SK-MEL-5 (cell line): ENCODE measurements around the gene SYNE1. TPM values are rescaled to one million over a fixed set of nuclear protein-coding genes. Genes with fewer than 3 reads are reported as not detected.
"Not testable (repeated sequence)": the region's sequence is repeated elsewhere in the genome, so short reads cannot be mapped to it uniquely, and the experiment has no call there.

Experiments used
- DNase-seq: peaks from one replicate; pipeline ENCODE4 v3.0.0-alpha.2; 2016; ENCODE audit warnings: low read depth, low spot score
- in situ Hi-C: cut with HindIII; loops from 2 replicates; pipeline ENCODE4 v1.10.0; 2016; ENCODE audit warnings: low sequenced_read_pairs, high pct_unique_total_duplicates, low pct_unique_long_range_greater_than_20kb
- total RNA-seq: library from RNA; depleted of rRNA; stranded (reverse); fragments of >200 nt; shearing (Covaris generic); gene quantifications from 2 replicates; pipeline ENCODE4 v1.2.3, GENCODE V29; 2014

Gene SYNE1
- total RNA-seq, 1 experiment from 2014 or later, result 25.5 TPM

DNA sequence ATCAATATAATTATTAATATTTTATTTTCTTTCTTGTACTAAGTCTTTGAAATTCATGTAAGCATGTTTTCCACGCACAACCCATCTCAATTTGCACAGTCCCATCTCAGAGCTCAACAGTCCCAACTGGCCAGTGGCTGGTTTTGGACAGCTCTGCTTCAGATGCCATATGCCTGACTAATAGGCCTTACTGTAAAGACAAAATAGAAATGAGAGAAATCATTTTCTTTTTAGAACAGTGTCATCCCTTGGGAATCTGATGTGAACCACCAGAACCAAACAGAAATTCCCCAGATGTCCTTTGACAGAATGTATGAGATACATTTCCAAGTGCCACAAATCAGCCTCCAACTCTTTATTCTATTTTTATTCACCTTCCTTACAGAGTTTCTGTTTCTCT is 490.8 kb downstream of the SYNE1 start:
- DNase-seq, result no peak
- in situ Hi-C loops, result no loop called here

DNA sequence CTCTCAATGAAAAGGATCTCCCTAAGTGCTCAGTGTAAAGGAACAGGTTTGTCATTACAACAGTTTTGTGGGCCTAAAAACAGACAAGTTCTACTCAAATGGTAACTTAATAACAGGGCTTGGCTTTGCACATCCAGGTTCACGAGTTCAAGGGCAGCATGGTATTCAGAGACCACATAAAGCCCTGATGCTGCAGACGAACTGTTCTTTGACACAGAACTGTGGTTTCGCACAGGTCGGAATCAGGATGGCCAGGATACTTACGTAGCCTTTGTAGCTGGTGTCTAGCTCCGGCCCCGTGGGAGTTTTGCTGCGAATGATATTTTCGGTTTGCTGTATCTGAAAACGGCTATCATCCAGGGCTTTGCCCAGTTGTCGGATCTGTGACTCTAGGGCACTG is 493.8 kb downstream of the SYNE1 start:
- DNase-seq, result no peak
- in situ Hi-C loops, result no loop called here

DNA sequence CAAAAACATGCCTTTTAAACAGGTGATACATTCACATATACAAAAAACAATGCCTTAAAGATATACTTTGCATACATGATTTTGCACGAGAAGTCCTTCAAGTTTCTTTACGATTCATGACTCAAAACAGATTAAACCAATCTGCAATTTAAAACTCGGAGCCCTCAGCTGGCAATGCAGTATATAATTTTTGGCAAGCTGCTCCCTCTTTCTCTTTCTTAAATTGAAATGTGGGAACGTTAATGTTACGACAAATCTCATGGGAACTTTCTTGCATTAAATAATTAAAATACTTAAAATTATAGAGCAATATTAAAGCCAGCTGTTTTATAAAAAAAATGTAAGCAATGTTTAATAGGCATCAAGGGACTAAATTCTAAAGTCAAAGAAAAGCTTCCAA is 495.1 kb downstream of the SYNE1 start:
- in situ Hi-C loops, result no loop called here
- DNase-seq, result no peak

DNA sequence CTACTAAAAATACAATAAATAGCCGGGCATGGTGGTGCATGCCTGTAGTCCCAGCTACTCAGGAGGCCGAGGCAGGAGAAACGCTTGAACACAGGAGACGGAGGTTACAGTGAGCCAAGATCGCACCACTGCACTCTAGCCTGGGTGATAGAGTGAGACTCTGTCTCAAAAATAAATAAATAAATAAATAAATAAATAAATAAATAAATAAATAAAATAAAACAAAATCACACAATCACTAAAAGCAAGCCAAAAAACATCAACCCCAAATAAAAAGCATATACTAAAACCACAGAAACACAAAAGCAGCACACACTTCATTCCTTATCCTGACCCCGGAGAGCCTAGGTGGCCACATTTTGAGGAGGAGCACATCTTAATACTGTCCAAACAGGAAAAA is 498.8 kb downstream of the SYNE1 start:
- in situ Hi-C loops, DNase-seq: not testable (repeated sequence)

DNA sequence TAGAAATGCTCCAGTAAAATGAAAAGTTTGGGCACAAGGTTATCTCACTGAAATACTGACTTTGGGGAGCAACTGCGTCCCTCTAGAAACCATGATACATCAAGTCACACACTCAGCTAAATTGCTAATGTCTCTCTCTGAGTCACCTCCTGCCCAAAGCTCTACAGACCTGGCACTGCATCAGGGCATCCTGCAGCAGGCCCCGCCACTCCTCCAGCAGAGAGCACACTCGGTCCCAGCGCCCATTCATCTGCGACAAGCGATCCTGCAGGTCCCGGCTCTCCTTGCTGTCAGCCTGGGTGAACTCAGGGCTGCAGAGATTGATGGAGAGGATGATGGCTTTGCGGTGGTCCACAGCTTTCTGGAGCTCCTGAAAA is 500.7 kb downstream of the SYNE1 start:
- no peak for DNase-seq
- in situ Hi-C loops, result no loop called here

DNA sequence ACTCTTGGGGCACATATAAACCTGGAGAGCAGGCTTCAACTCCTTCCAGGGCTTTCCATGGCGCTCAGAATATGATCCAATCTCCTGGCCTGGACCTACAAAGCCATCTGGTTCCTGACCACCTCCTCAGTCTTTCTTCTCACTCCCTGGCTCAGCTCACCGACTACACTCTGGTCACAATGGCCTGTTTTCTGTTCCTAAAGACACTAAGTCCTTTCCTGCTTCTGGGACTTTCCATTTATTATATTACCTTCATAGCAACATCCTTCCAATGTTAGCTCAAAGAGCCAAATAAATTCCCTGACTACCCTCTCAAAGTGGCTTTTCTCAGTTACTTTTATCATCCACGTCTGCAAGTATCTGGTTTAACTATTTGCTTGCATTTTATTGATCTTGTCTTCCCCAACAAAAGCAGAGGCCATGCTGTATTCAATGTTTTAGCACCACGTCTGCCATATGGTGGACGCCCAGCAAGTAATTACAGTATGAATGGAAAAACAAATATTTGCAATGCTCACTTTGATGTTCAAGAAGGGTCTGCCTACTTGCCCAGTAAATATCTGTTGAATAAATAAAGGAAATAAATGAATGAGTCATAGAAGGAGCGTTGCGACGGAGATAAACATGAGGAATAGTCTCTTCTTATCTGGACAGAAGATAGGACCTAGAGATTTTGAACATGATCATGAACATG is 501.3 kb downstream of the SYNE1 start:
- no peak for DNase-seq
- in situ Hi-C loops, result no loop called here

DNA sequence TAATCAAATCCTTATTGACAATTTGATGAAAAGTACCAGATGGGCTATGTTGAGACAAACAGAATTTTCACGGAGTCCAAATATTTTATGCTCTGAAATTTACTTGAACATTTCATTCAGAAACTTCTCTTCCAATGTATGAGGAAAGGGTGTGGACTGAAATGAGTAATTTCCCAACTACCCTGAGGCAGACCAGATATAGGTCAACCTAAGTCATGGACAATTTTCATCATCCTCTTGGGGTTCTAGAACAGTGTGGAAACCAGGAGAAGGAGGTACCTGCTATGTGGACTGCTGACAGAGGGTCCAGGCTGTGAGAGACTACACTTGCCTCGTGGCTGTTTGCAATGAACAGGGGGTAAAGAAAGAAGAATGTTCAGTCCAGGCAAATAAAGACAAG is 506.7 kb downstream of the SYNE1 start:
- DNase-seq, result no peak
- in situ Hi-C loops, result no loop called here

DNA sequence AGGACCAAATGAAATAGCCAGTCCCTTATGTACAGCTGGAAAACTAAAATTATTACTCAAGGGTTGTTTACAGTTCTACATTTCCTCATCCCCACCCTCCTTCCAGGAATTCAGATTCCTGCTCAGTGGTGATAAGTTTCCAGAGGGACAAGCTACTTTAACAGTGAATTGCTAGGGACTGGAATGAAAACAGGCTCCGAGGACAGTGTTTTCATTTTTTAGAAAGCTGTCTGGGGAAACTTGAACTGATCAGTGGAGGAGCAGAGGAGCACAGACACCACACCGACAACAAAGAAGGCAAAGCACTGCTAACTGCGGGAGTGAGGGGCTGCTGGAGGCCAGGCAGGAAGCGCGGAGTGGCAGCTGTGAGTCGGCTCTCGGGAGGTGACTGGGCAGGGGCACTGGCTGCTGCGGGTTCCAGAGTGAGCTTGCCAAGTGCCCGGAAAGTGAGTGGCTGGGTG is 507.4 kb downstream of the SYNE1 start:
- in situ Hi-C loops, result no loop called here
- DNase-seq, result no peak

DNA sequence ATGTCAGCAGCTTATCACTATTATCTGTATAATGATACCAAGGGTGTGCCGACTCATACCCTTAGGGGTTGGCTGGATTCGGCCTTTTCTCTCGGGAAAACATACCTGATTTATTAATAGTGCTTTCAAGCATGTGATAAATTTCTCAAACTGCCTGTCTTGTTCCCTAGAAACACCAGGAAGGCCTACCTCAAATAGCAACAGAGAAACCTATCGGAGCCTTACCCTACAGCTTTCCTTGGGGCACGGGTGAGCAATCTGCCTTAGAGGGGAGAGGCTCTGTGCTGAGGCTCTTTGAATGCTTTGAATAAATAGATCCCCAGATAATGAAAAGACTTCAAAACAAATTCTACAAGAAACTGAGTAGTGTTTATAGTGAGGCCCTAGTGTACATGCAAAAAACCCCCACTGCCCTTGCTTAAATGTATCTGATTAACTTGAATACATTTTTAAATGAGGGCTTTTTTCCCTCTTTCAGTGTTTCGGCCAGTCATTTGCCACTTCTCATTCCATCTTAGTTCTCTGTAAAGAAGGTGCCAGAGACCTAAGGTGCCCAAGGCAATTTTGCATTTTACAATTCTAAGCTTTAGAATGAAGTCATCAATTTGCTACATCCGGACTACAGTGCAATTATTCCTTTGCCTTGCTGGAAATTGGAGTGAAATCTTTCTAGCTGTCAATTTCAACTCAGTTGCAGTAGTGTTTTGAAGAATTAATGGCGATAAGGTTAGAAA is 509.6 kb downstream of the SYNE1 start:
- DNase-seq, result no peak

DNA sequence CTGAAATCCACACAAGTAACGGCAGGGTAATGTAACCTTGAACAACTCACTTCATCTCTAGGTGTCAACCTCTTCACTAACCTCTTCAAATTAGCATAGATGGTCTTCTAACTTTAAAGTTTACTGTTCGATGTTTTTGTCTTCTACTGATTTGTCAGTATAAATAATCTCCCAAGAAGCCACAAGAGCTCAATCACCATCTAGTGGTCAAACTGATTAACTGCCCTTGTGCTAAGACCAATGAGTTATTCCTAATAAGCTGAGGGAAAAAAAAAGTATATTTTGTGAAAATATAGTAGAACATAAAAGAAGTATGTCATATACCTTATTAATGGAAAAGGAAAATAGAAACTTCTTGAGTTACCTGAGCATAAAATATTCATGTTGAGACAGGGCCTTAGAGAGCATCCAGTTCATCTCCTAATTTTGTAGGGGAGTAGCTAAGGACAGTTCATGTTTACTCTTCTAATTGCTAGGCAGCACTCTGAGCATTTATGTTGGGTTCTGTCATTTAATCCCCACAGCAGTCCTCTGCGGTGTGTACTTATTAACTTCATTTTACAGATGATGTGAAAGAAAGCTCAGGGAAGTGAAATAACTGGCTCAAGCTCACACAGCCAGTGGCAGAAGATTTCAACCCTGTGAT is 512.6 kb downstream of the SYNE1 start:
- in situ Hi-C loops, result no loop called here
- DNase-seq, result peak; percentile 71

More for the DNA sequence above, 509.6 kb downstream of the SYNE1 start:
- in situ Hi-C loops, result no loop called here

DNA sequence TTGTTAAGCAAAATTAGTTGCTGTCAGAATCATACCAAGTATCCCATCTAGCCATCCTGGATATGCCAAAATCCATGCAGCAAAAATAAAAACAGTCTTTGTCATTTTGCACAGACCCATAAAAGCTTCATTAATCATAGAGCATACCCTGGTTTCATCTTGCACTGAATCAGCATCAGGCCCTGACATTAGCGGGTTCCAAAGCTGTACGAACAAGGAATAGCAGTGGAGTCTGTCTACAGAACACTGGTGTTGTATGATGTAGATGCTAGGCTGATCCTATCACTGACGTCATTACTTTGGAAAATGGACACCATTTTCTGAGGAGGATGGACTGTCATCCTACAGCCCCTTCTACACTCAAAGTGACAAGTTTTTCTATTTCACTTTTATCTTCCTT is 514.1 kb downstream of the SYNE1 start:
- in situ Hi-C loops, result no loop called here
- DNase-seq, result no peak

DNA sequence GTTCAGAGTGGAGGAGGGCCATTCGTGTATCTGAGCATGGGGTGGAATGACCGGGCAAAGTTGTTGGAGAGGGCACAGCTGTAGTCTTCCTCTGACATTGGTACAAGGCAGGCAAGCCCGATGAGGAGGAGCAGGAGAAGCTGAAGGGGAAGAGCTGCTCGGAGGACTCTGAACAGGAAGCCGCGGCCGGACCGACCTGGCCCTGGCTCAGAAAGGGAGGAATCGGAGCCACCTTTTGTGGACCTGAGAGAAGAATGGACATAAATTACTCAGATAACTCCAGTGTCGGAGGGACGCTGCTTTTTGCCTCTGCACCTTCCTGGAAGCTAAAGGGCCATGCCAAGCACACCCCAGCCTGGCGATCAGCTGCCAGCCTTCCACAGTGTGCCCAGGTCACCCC is 514.7 kb downstream of the SYNE1 start:
- no peak for DNase-seq
- in situ Hi-C loops, result no loop called here

DNA sequence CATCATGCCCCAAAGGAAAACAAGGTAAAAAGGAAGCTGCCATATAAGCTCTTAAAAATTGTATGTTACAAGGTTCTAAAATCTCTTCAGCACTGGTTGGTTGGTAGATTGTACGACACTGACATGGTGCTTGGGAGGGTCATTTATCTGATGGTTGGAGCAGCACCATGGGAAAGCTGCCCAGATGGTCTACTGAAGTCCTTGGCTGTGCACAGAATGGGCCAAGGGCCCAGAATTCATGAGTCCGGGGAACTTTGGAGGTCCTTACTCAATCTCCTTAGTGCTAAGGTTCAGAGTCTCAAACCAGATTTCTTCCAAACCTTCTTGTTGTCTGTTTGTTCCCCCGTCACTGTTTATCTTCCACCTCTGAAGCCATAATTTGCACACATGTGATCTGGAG is 515.3 kb downstream of the SYNE1 start:
- no peak for DNase-seq
- in situ Hi-C loops, result no loop called here

DNA sequence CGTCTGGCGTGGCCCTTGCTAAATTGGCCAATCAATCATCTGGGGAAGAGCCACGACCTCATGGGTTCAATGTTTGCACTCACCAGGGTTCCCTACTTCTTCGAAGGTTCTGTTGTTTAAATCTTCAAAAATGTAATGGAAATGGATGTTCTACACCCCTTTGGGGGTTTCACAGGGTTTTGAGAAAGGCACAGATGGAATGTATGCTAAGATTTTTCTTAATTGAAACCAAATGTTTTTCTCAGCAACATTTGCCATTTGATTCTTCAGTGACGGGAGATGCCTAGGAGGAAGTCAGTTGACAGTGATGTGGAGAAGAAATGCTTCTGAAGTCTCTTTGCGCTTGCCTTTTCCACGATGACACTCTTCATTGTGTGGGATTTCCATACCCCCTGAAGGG is 517.3 kb downstream of the SYNE1 start:
- in situ Hi-C loops, result no loop called here

DNA sequence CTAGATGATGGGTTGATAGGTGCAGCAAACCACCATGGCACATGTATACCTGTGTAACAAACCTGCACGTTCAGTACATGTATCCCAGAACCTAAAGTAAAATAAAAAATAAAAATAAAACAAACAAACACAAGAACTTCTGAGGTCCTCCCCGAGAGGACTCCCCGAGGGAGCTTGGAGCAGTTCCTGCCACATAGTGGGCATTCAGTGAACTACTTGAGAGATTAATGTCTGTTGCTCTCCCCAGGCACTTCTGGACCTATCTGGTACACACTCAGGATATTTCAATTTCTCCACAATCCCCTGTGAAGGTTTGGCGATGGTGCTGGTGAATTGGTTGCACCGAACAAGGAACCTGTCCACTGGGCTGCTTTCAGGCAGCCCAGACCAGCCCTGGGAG is 518.5 kb downstream of the SYNE1 start:
- DNase-seq, result peak; percentile 4
- in situ Hi-C loops, result no loop called here

More for the DNA sequence above, 517.3 kb downstream of the SYNE1 start:
- no peak for DNase-seq

DNA sequence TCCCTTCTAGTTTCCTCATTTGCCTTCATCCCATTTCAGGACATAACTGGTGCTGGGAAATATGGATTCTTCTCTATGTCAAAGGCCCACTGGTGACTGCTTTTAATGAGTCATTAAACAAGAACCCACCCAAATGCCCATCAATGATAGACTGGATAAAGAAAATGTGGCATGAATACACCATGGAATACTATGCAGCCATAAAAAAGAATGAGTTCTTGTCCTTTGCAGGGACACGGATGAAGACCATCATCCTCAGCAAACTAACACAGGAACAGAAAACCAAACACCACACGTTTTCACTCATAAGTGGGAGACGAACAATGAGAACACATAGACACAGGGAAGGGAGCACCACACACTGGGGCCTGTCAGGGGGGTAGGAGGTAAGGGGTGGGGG is 518.9 kb downstream of the SYNE1 start:
- in situ Hi-C loops, result no loop called here

DNA sequence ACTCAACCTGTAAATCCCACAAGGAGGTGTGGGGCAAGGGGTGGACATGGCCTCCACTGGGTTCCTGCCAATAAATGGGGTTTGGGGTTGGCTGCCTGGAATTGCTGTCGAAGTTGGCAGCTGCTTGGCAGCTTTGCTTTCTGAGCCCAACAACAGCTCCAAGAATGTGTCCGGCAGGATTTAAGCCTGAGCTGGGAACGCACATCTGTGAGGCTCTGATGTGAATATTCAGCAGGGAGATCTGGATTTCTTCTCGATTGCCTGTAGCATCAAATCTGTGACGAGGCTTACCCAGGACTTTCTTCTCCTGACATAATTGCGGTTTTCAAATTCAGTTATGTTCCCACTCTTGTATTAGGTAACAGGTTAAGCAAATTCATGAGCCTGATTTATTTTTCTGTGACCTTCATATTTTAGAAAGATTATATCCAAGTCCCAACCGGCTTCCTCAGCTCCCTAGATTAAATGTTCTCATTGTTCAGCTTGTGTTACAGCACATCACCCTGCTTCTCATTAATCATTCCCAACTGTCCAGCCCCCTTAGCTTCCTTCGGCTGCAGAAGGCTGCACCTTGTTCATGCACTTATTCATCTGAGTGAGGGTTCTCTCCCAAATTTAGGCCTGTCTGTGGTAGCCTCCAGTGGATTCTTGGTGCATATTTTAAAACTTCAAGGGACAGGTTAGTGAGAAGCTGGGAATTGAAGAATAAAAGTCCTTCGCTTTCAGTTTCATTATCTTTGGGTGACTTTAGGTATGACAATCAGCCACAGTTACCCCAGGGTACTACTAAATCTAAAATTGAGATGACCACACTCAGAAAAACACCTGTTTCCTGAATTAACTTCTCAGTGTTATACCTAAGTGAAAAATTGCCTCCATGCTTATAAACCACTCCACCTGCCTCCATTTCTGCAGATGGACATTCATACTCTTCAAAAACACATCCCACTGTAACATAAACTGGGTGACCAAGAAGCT is 519.7 kb downstream of the SYNE1 start:
- in situ Hi-C loops, result no loop called here

More for the DNA sequence above, 518.9 kb downstream of the SYNE1 start:
- DNase-seq, result no peak

More for the DNA sequence above, 519.7 kb downstream of the SYNE1 start:
- DNase-seq, result no peak
